Fibroblast of upper back skin (primary cell): Measurements from ENCODE around the gene ADD2.

Experiments
- DNase-seq: peaks from one replicate; pipeline ENCODE4 v3.0.0-alpha.2; 2013

The ADD2 gene

GRCh38 chr2:70697603-70698383 is 70.2 kb downstream of the ADD2 start:
- DNase-seq = no peak

- DNase-seq = no peak
Measured at GRCh38 chr2:70696142-70696541, 71.9 kb downstream of the ADD2 start.

- DNase-seq = no peak
Measured at GRCh38 chr2:70692256-70692655, 75.7 kb downstream of the ADD2 start.

- no peak for DNase-seq
Measured at GRCh38 chr2:70691497-70692140, 76.4 kb downstream of the ADD2 start.

- no peak for DNase-seq
Measured at GRCh38 chr2:70690846-70691245, 77.2 kb downstream of the ADD2 start.

- no peak for DNase-seq
Measured at GRCh38 chr2:70688427-70688826, 79.6 kb downstream of the ADD2 start.

GRCh38 chr2:70687461-70687795 is 80.6 kb downstream of the ADD2 start:
- no peak for DNase-seq

- peak; percentile 92 for DNase-seq
Measured at GRCh38 chr2:70686577-70687460, 81.2 kb downstream of the ADD2 start.

GRCh38 chr2:70685771-70686171 is 82.2 kb downstream of the ADD2 start:
- DNase-seq = peak; percentile 40

- no peak for DNase-seq
Measured at GRCh38 chr2:70684846-70685622, 83.0 kb downstream of the ADD2 start.

- DNase-seq = no peak
Measured at GRCh38 chr2:70683455-70683854, 84.5 kb downstream of the ADD2 start.

GRCh38 chr2:70680735-70681134 is 87.3 kb downstream of the ADD2 start:
- DNase-seq = no peak

GRCh38 chr2:70679259-70679658 is 88.7 kb downstream of the ADD2 start:
- DNase-seq = peak; percentile 47

- no peak for DNase-seq
Measured at GRCh38 chr2:70678576-70679143, 89.3 kb downstream of the ADD2 start.

GRCh38 chr2:70676301-70677035 is 91.5 kb downstream of the ADD2 start:
- no peak for DNase-seq

- DNase-seq = no peak
Measured at GRCh38 chr2:70675862-70676261, 92.1 kb downstream of the ADD2 start.

GRCh38 chr2:70674636-70675430 is 93.2 kb downstream of the ADD2 start:
- DNase-seq = no peak

- DNase-seq = no peak
Measured at GRCh38 chr2:70673041-70673647, 94.9 kb downstream of the ADD2 start.

GRCh38 chr2:70671092-70671675 is 96.8 kb downstream of the ADD2 start:
- DNase-seq = peak; percentile 68

- DNase-seq = no peak
Measured at GRCh38 chr2:70670626-70671025, 97.4 kb downstream of the ADD2 start.
